ENCODE results near the gene PLXND1.

Gene PLXND1

GRCh38 chr3:129514110-129514509 is 92.4 kb downstream of the PLXND1 start:
- no peak for DNase-seq (ENCODE audit: low read depth)
- no peak overlapping the region for H3K4me3 ChIP-seq (ENCODE audit: control insufficient read depth, low read depth, low read length)
- TF ChIP-seq, protein P1, sequence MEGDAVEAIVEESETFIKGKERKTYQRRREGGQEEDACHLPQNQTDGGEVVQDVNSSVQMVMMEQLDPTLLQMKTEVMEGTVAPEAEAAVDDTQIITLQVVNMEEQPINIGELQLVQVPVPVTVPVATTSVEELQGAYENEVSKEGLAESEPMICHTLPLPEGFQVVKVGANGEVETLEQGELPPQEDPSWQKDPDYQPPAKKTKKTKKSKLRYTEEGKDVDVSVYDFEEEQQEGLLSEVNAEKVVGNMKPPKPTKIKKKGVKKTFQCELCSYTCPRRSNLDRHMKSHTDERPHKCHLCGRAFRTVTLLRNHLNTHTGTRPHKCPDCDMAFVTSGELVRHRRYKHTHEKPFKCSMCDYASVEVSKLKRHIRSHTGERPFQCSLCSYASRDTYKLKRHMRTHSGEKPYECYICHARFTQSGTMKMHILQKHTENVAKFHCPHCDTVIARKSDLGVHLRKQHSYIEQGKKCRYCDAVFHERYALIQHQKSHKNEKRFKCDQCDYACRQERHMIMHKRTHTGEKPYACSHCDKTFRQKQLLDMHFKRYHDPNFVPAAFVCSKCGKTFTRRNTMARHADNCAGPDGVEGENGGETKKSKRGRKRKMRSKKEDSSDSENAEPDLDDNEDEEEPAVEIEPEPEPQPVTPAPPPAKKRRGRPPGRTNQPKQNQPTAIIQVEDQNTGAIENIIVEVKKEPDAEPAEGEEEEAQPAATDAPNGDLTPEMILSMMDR (IDR thresholded peaks at IDR 0.05; ENCODE audit: control insufficient read depth, insufficient read depth, low read depth, low read length, missing control alignments) = no peak

GRCh38 chr3:129513705-129514104 is 92.8 kb downstream of the PLXND1 start:
- no peak overlapping the region for H3K4me3 ChIP-seq (ENCODE audit: control insufficient read depth, low read depth, low read length)
- TF ChIP-seq, protein P1 (IDR thresholded peaks at IDR 0.05; ENCODE audit: control insufficient read depth, insufficient read depth, low read depth, low read length, missing control alignments) = no peak
- no peak for DNase-seq (ENCODE audit: low read depth)

DNA sequence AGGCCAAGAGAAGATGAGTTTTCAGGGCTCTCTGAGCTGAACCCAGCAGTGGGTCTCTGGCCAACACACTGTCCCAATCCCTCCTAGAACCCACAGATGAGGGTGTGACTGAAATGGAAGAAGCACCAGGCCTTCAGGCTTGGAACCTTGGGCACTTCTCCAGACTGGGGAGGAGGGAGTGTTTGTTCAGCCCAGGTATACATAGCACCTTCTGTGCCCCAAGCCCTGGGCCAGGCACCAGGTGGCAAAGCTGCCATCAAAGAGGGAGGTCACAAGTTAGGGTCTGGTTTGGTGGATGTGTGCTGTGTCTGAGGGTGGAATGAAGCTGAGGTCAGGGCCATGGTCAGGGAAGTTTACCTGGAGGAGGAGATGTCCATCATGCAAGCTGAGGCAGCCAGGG is 93.9 kb downstream of the PLXND1 start:
- no peak for DNase-seq (ENCODE audit: low read depth)
- TF ChIP-seq, protein P1 (IDR thresholded peaks at IDR 0.05; ENCODE audit: control insufficient read depth, insufficient read depth, low read depth, low read length, missing control alignments) = no peak
- H3K4me3 ChIP-seq (ENCODE audit: control insufficient read depth, low read depth, low read length) = no peak overlapping the region

GRCh38 chr3:129507181-129507831 is 99.2 kb downstream of the PLXND1 start:
- TF ChIP-seq, protein P1 (IDR thresholded peaks at IDR 0.05; ENCODE audit: control insufficient read depth, insufficient read depth, low read depth, low read length, missing control alignments) = no peak
- DNase-seq (ENCODE audit: low read depth) = no peak
- H3K4me3 ChIP-seq (ENCODE audit: control insufficient read depth, low read depth, low read length) = no peak overlapping the region

GRCh38 chr3:129506231-129506742 is 100.2 kb downstream of the PLXND1 start:
- TF ChIP-seq, protein P1 (IDR thresholded peaks at IDR 0.05; ENCODE audit: control insufficient read depth, insufficient read depth, low read depth, low read length, missing control alignments) = no peak
- DNase-seq (ENCODE audit: low read depth) = no peak
- H3K4me3 ChIP-seq (ENCODE audit: control insufficient read depth, low read depth, low read length) = no peak overlapping the region

GRCh38 chr3:129505341-129505740 is 101.1 kb downstream of the PLXND1 start:
- TF ChIP-seq, protein P1 (IDR thresholded peaks at IDR 0.05; ENCODE audit: control insufficient read depth, insufficient read depth, low read depth, low read length, missing control alignments) = no peak
- H3K4me3 ChIP-seq (ENCODE audit: control insufficient read depth, low read depth, low read length) = no peak overlapping the region
- no peak for DNase-seq (ENCODE audit: low read depth)
